CD4-positive, alpha-beta T cell treated with Interleukin-15 for 4 hours (primary cell): ENCODE results near the gene STK10.
"Not testable (repeated sequence)": the region's sequence is repeated elsewhere in the genome, so short reads cannot be mapped to it uniquely, and the experiment has no call there.

ENCODE experiments used
- DNase-seq: peaks from one replicate; pipeline ENCODE4 v3.0.0-alpha.2; 2020; ENCODE audit warnings: low spot score

STK10 gene

GRCh38 chr5:172051643-172052339 lies 136.2 kb downstream of the STK10 start:
- DNase-seq: no peak

- no peak for DNase-seq
These were observed 137.9 kb downstream of the STK10 start for GRCh38 chr5:172050080-172050479.

- DNase-seq: no peak
These were observed 138.7 kb downstream of the STK10 start for GRCh38 chr5:172049226-172049796.

- DNase-seq: no peak
These were observed 139.4 kb downstream of the STK10 start for GRCh38 chr5:172048539-172049101.

GRCh38 chr5:172048170-172048422 lies 139.9 kb downstream of the STK10 start:
- DNase-seq: no peak

- no peak for DNase-seq
These were observed 141.4 kb downstream of the STK10 start for GRCh38 chr5:172046593-172046992.

- DNase-seq: no peak
These were observed 142.8 kb downstream of the STK10 start for GRCh38 chr5:172045315-172045632.

GRCh38 chr5:172044631-172045314 lies 143.3 kb downstream of the STK10 start:
- DNase-seq: no peak

- no peak for DNase-seq
These were observed 144.2 kb downstream of the STK10 start for GRCh38 chr5:172043865-172044264.

GRCh38 chr5:172042183-172042582 lies 145.8 kb downstream of the STK10 start:
- DNase-seq: no peak

GRCh38 chr5:172038167-172038566 lies 149.9 kb downstream of the STK10 start:
- DNase-seq: no peak

- no peak for DNase-seq
These were observed 153.0 kb downstream of the STK10 start for GRCh38 chr5:172035049-172035448.

GRCh38 chr5:172031894-172032461 lies 156.0 kb downstream of the STK10 start:
- DNase-seq: no peak

- DNase-seq: no peak
These were observed 158.1 kb downstream of the STK10 start for GRCh38 chr5:172029876-172030275.

GRCh38 chr5:172028167-172028566 lies 159.9 kb downstream of the STK10 start:
- no peak for DNase-seq

- DNase-seq: not testable (repeated sequence)
These were observed 167.8 kb downstream of the STK10 start for GRCh38 chr5:172020110-172020786.

- no peak for DNase-seq
These were observed 172.7 kb downstream of the STK10 start for GRCh38 chr5:172015346-172015745.

GRCh38 chr5:172010278-172010677 lies 177.7 kb downstream of the STK10 start:
- DNase-seq: no peak

GRCh38 chr5:172009536-172010270 lies 178.3 kb downstream of the STK10 start:
- DNase-seq: no peak

- DNase-seq: no peak
These were observed 179.3 kb downstream of the STK10 start for GRCh38 chr5:172008689-172009141.

- DNase-seq: no peak
These were observed 179.9 kb downstream of the STK10 start for GRCh38 chr5:172008111-172008455.
